Left lobe of liver (tissue), 2 donors: ENCODE results near the gene SLC9A9. TPM values are rescaled to one million over a fixed set of nuclear protein-coding genes. Genes with fewer than 3 reads are reported as not detected.

Source experiments
- ATAC-seq: fragments of 200-7000 bp; cut with Tn5 transposase; one replicate; pipeline ENCODE4 v1.9.1; 2020; ENCODE audit warnings: mild to moderate bottlenecking, moderate library complexity
- DNase-seq: peaks from one replicate; pipeline ENCODE4 v3.0.0-alpha.2; 2020; ENCODE audit warnings: low spot score
- total RNA-seq: library from RNA; stranded (reverse); gene quantifications from one replicate; pipeline ENCODE4 v1.2.1, GENCODE V29; 2021
- donor health status: DM: no; HTN: no; CAD: no; lungs with moderate emphysema.
- donor health status: DM: no; HTN: yes; CAD: no.

Gene SLC9A9
- total RNA-seq, 1 donor from 2014 or later = 2.5 TPM

GRCh38 chr3:143343031-143343430 lies 505.2 kb downstream of the SLC9A9 start:
- DNase-seq (no peak), ATAC-seq (no peak)

- no peak for ATAC-seq
- DNase-seq = no peak
Measured at GRCh38 chr3:143339451-143339850, 508.8 kb downstream of the SLC9A9 start.

GRCh38 chr3:143337387-143337786 lies 510.9 kb downstream of the SLC9A9 start:
- ATAC-seq (no peak), DNase-seq (no peak)

GRCh38 chr3:143334231-143334630 lies 514.0 kb downstream of the SLC9A9 start:
- ATAC-seq (no peak), DNase-seq (no peak)

GRCh38 chr3:143333367-143333766 lies 514.9 kb downstream of the SLC9A9 start:
- DNase-seq = no peak
- ATAC-seq = no peak

GRCh38 chr3:143332026-143332425 lies 516.2 kb downstream of the SLC9A9 start:
- ATAC-seq (no peak), DNase-seq (no peak)

- ATAC-seq (no peak), DNase-seq (no peak)
Measured at GRCh38 chr3:143331350-143331749, 516.9 kb downstream of the SLC9A9 start.

GRCh38 chr3:143330296-143330868 lies 517.9 kb downstream of the SLC9A9 start:
- ATAC-seq (no peak), DNase-seq (no peak)

GRCh38 chr3:143329567-143330211 lies 518.6 kb downstream of the SLC9A9 start:
- peak; percentile 96 for ATAC-seq

GRCh38 chr3:143328451-143328850 lies 519.8 kb downstream of the SLC9A9 start:
- ATAC-seq = no peak
- DNase-seq = no peak

More at GRCh38 chr3:143329567-143330211, 518.6 kb downstream of the SLC9A9 start:
- DNase-seq = peak; percentile 57

GRCh38 chr3:143326983-143327778 lies 521.1 kb downstream of the SLC9A9 start:
- no peak for DNase-seq
- no peak for ATAC-seq

- DNase-seq = no peak
- ATAC-seq = no peak
Measured at GRCh38 chr3:143321058-143321769, 527.1 kb downstream of the SLC9A9 start.

GRCh38 chr3:143315766-143316165 lies 532.5 kb downstream of the SLC9A9 start:
- ATAC-seq = no peak
- no peak for DNase-seq

- DNase-seq (no peak), ATAC-seq (no peak)
Measured at GRCh38 chr3:143314251-143315093, 533.8 kb downstream of the SLC9A9 start.

GRCh38 chr3:143313893-143314188 lies 534.4 kb downstream of the SLC9A9 start:
- no peak for ATAC-seq
- DNase-seq = no peak

GRCh38 chr3:143313025-143313892 lies 535.0 kb downstream of the SLC9A9 start:
- no peak for ATAC-seq
- no peak for DNase-seq

- ATAC-seq (no peak), DNase-seq (no peak)
Measured at GRCh38 chr3:143311096-143311495, 537.2 kb downstream of the SLC9A9 start.

GRCh38 chr3:143309705-143310104 lies 538.6 kb downstream of the SLC9A9 start:
- DNase-seq = no peak
- no peak for ATAC-seq

- ATAC-seq = peak; percentile 60
- no peak for DNase-seq
Measured at GRCh38 chr3:143307613-143308183, 540.6 kb downstream of the SLC9A9 start.
